SJSA1 (cell line): ENCODE results near the gene ADPRHL1. TPM values are rescaled to one million over a fixed set of nuclear protein-coding genes. Genes with fewer than 3 reads are reported as not detected.

ENCODE experiments used
- DNase-seq, 2 experiments: peaks; one replicate each; pipeline ENCODE4 v3.0.0-alpha.2; 2015 to 2020; ENCODE audit warnings: low spot score in 2 of 2, low read depth in 1 of 2
- H3K27ac ChIP-seq: fragments of 250-450 bp; sonication (Bioruptor Pico); 2 replicates; pipeline ENCODE4 v1.5.1; 2020; ENCODE audit warnings: mild to moderate bottlenecking, moderate library complexity
- H3K27me3 ChIP-seq: fragments of 250-450 bp; sonication (Bioruptor Pico); replicated peaks from 2 replicates; pipeline ENCODE4 v1.5.1; 2020; ENCODE audit warnings: mild to moderate bottlenecking, moderate library complexity
- H3K36me3 ChIP-seq: fragments of 250-450 bp; sonication (Bioruptor Pico); 2 replicates; pipeline ENCODE4 v1.5.1; 2020; ENCODE audit warnings: mild to moderate bottlenecking
- H3K4me1 ChIP-seq: fragments of 250-450 bp; sonication (Bioruptor Pico); replicated peaks from 2 replicates; pipeline ENCODE4 v1.6.1; 2021; ENCODE audit warnings: mild to moderate bottlenecking
- H3K4me3 ChIP-seq: fragments of 250-450 bp; sonication (Bioruptor Pico); 2 replicates; pipeline ENCODE4 v1.5.1; 2020; ENCODE audit warnings: mild to moderate bottlenecking
- H3K9me3 ChIP-seq: fragments of 250-450 bp; sonication (Bioruptor Pico); replicated peaks from 2 replicates; pipeline ENCODE4 v1.5.1; 2020; ENCODE audit warnings: mild to moderate bottlenecking
- total RNA-seq: library from RNA; depleted of rRNA; stranded (reverse); fragments of >200 nt; shearing (Covaris generic); gene quantifications from 2 replicates; pipeline ENCODE4 v1.2.3, GENCODE V29; 2014

The ADPRHL1 gene
- total RNA-seq, 1 experiment from 2014 or later: 10.5 TPM

GRCh38 chr13:113429608-113429985 lies 23.7 kb downstream of the ADPRHL1 start:
- Histone ChIP-seq H3K36me3 (no peaks in the 10 kb centered on the region), H3K4me3 (no peak overlapping the region), H3K9me3 (no peaks in the 10 kb centered on the region), H3K27me3 (no peaks in the 10 kb centered on the region), H3K27ac (no peak overlapping the region), H3K4me1 (no peaks in the 10 kb centered on the region)
- no peak for DNase-seq

- Histone ChIP-seq H3K9me3 (no peaks in the 10 kb centered on the region), H3K4me3 (no peak overlapping the region), H3K27ac (no peak overlapping the region), H3K27me3 (no peaks in the 10 kb centered on the region), H3K36me3 (no peaks in the 10 kb centered on the region), H3K4me1 (no peaks in the 10 kb centered on the region)
- DNase-seq: no peak
Measured at GRCh38 chr13:113428871-113429607, 24.2 kb downstream of the ADPRHL1 start.

DNA sequence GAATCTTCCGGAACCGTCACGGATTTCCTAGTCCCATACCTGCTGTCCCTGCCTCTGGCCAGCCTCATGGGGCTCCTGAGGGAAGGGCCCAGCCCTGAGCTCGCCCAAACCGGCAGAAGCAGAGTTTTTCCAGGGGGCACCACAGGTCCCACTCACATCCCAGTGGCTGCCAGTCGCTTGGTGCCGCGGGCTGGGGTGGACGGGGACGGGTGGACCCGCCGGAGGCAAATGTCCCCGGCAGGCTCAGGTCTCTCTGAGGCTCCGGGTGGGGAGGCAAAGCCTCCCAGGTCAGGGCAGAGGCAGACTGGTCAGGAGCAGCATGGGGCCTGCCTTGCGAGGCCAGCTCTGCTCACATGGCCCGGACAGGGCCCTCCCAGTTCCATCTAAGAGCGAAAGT lies 24.8 kb downstream of the ADPRHL1 start:
- H3K27ac ChIP-seq: no peak overlapping the region
- H3K27me3 ChIP-seq: no peaks in the 10 kb centered on the region
- no peaks in the 10 kb centered on the region for H3K36me3 ChIP-seq
- no peaks in the 10 kb centered on the region for H3K9me3 ChIP-seq
- no peaks in the 10 kb centered on the region for H3K4me1 ChIP-seq
- H3K4me3 ChIP-seq: no peak overlapping the region
- no peak for DNase-seq

DNA sequence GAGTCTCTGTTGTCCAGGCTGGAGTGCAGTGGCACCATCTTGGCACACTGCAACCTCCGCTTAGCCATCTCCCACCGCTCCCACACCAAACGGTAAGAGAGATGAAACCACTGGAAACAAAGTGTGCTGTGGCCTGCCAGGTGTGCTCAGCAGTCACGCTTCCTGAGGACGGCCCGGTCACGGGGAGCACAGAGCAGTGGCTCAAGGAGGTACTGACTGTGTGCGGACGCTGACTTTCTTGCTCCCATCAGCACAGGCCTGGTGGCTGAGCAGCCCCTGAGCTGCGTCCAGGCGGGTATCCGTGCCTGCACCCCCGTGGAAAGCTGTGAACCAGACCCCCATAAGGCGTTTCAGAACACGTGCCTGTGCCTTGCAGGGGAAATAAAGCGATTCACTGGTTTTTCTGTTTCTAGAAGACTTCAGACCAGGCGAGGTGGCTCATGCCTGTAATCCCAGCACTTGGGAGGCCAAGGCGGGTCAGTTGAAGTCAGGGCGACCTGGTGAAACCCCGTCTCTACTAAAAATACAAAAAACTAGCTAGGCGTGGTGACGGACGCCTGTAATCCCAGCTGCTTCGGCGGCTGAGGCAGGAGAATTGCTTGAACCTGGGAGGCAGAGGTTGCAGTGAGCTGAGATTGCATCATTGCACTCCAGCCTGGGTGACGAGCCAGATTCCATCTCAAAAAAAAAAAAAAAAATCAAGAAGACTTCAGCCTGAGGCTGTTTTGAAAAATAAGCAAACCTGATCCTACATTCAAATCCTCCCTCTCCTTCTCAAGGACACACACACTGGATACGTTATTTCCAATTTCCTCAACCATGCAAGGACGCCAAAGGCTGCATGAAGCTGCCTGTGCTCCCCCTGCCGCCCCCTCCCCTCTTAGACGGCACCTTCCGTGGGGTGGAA lies 25.5 kb downstream of the ADPRHL1 start:
- Histone ChIP-seq H3K4me3 (no peak overlapping the region), H3K36me3 (no peaks in the 10 kb centered on the region), H3K27ac (no peak overlapping the region), H3K9me3 (no peaks in the 10 kb centered on the region), H3K27me3 (no peaks in the 10 kb centered on the region), H3K4me1 (no peaks in the 10 kb centered on the region)
- no peak for DNase-seq

DNA sequence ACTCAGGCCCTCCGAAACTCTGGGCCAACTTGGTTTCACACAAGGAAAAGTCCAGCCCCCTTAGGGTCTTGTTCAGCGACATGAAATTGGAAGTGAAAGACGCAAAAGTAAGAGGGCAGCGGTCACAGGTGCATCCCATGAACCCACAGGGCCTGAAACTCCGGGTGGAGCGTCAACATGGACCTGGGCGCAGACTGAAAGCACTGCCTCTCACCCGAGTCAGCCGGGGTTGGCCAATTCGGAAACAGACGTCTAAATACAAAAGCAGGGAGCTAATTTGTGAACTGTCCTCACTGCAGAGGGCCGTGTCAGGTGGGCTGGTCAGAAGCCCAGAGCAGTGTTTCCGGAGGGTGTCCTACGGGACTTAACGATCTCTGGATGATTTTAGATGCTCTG lies 26.7 kb downstream of the ADPRHL1 start:
- Histone ChIP-seq H3K27me3 (no peaks in the 10 kb centered on the region), H3K4me1 (peaks cover 5% of the 10 kb centered on the region), H3K27ac (no peak overlapping the region), H3K4me3 (no peak overlapping the region), H3K36me3 (no peaks in the 10 kb centered on the region), H3K9me3 (no peaks in the 10 kb centered on the region)
- no peak for DNase-seq

GRCh38 chr13:113425941-113426590 lies 27.2 kb downstream of the ADPRHL1 start:
- Histone ChIP-seq H3K4me3 (no peak overlapping the region), H3K27me3 (no peaks in the 10 kb centered on the region), H3K4me1 (peaks cover 8% of the 10 kb centered on the region), H3K36me3 (no peaks in the 10 kb centered on the region), H3K9me3 (no peaks in the 10 kb centered on the region), H3K27ac (no peak overlapping the region)
- no peak for DNase-seq

GRCh38 chr13:113423520-113424163 lies 29.6 kb downstream of the ADPRHL1 start:
- H3K9me3 ChIP-seq: no peaks in the 10 kb centered on the region
- H3K4me1 ChIP-seq: peaks cover 8% of the 10 kb centered on the region

DNA sequence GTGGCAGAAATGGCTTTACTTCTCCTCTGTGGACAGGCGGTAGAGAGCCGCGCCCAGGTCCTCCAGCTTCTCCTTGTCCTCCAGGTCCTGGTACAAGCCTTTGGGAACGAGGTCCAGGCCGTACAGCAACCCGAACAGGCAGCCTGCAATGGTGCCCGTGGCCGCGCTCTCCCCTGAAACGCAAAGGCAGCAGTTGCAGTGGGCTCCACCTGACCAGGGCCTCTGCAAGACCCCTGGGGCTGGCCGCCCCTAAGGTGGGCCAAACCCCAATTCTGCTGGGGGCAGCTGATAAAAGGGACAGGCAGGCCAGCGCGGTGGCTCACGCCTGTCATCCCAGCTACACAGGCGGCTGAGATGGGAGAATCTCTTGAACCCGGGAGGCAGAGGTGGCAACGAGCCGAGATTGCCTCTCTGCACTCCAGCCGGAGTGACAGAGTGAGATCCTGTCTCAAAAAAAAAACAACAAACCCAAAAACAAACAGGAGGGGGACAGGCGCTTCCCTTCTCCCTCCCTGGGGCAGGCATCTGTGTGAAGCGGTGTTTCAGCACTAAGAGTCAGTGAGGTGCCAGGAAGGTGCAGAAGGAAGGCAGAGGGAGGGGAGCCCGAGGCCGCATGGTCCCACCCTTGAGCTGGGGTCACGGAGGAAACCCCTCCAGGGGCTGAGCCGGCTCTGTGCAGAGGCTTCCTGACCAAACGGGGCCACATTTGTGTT lies 30.3 kb downstream of the ADPRHL1 start:
- H3K36me3 ChIP-seq: no peaks in the 10 kb centered on the region
- no peak overlapping the region for H3K27ac ChIP-seq
- H3K27me3 ChIP-seq: no peaks in the 10 kb centered on the region
- no peak for DNase-seq
- peaks cover 8% of the 10 kb centered on the region for H3K4me1 ChIP-seq
- no peak overlapping the region for H3K4me3 ChIP-seq
- H3K9me3 ChIP-seq: no peaks in the 10 kb centered on the region

More at GRCh38 chr13:113423520-113424163, 29.6 kb downstream of the ADPRHL1 start:
- H3K27me3 ChIP-seq: no peaks in the 10 kb centered on the region
- H3K27ac ChIP-seq: no peak overlapping the region
- DNase-seq: no peak
- no peaks in the 10 kb centered on the region for H3K36me3 ChIP-seq
- no peak overlapping the region for H3K4me3 ChIP-seq

DNA sequence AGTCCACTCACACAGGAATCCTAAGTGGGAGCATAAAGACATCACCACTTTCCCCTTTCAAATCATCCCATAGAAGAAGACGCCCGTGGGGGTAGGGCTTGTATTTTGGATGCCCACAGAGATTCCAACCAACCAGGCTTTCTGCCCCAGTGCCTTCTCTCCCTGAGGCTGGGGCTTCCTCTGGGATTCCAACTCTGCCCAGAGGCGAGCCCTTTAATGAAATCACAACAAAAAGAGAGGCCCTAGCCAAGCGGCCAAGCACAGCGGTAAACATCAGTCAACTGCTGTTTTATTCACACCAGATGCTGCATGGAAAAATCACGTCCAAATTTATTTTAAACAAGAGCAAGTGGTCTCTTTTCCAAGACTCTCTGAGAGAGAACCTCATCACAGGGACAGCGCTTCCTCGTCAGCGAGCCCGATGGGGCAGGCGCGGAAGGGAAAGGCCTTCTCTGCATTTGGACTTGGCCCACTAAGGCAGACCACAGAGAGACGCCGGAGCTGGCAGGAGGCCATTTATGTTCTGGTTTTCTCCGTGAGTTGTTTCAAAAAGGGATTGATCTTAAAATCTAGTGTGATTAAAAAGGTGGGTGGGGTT lies 31.5 kb downstream of the ADPRHL1 start:
- peak in 1 of 2 experiments; percentile 34 for DNase-seq
- no peak overlapping the region for H3K27ac ChIP-seq
- no peaks in the 10 kb centered on the region for H3K27me3 ChIP-seq
- no peaks in the 10 kb centered on the region for H3K36me3 ChIP-seq
- H3K4me3 ChIP-seq: no peak overlapping the region
- H3K4me1 ChIP-seq: peaks cover 8% of the 10 kb centered on the region
- no peaks in the 10 kb centered on the region for H3K9me3 ChIP-seq

DNA sequence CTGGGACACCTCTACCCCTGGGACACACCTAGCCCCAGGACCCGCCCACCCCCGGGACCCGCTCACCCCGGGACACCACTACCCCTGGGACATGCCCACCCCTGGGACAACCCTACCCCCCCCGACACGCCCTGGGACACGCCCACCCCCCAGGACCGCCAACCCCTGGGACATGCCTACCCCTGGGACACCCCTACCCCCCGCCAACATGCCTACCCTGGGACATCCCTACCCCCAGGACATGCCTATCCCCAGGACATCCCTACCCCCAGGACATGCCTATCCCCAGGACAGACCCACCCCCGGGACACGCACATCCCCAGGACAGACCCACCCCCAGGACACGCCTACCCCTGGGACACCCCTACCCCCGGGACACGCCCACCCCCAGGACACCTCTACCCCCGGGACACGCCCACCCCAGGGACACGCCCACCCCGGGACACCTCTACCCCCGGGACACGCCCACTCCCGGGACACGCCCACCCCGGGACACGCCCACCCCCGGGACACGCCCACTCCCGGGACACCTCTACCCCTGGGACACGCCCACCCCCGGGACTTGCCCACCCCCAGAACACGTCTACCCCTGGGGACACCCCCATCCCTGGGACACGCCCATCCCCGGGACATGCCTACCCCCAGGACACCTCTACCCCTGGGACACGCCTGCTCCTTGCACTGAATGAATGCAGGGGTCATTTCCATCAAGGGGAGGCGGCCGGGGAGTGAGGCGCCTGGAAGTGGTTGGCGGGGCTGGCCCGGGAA lies 32.3 kb downstream of the ADPRHL1 start:
- no peak overlapping the region for H3K4me3 ChIP-seq
- peaks cover 8% of the 10 kb centered on the region for H3K4me1 ChIP-seq
- DNase-seq: no peak
- no peaks in the 10 kb centered on the region for H3K27me3 ChIP-seq
- no peaks in the 10 kb centered on the region for H3K9me3 ChIP-seq
- no peaks in the 10 kb centered on the region for H3K36me3 ChIP-seq
- no peak overlapping the region for H3K27ac ChIP-seq

GRCh38 chr13:113420232-113420631 lies 33.1 kb downstream of the ADPRHL1 start:
- no peak for DNase-seq
- no peak overlapping the region for H3K27ac ChIP-seq

GRCh38 chr13:113419531-113420193 lies 33.6 kb downstream of the ADPRHL1 start:
- Histone ChIP-seq H3K9me3 (no peaks in the 10 kb centered on the region), H3K4me3 (no peak overlapping the region), H3K27me3 (no peaks in the 10 kb centered on the region), H3K27ac (no peak overlapping the region), H3K36me3 (no peaks in the 10 kb centered on the region), H3K4me1 (peaks cover 12% of the 10 kb centered on the region)
- DNase-seq: no peak

More at GRCh38 chr13:113420232-113420631, 33.1 kb downstream of the ADPRHL1 start:
- H3K4me3 ChIP-seq: no peak overlapping the region
- H3K4me1 ChIP-seq: peaks cover 8% of the 10 kb centered on the region
- H3K9me3 ChIP-seq: no peaks in the 10 kb centered on the region
- no peaks in the 10 kb centered on the region for H3K36me3 ChIP-seq
- no peaks in the 10 kb centered on the region for H3K27me3 ChIP-seq
